T-helper 17 cell (primary cell): ENCODE results near the gene ALG9. TPM values are rescaled to one million over a fixed set of nuclear protein-coding genes. Genes with fewer than 3 reads are reported as not detected.
"Not testable (repeated sequence)": the region's sequence is repeated elsewhere in the genome, so short reads cannot be mapped to it uniquely, and the experiment has no call there.

Experiments used
- ATAC-seq: fragments of 150-1000 bp; cut with Tn5 transposase; 2 replicates; pipeline ENCODE4 v1.10.0; 2021; ENCODE audit warnings: mild to moderate bottlenecking, moderate library complexity
- DNase-seq, 3 donors: peaks; one replicate each; pipeline versions ENCODE4 v3.0.0 to v3.0.0-alpha.2; 2020 to 2021
- H3K9me3 ChIP-seq: one replicate; pipeline ENCODE4 v1.7.0; 2013; ENCODE audit warnings: low read length, mild to moderate bottlenecking; ENCODE audit not compliant: control insufficient read depth, poor library complexity, severe bottlenecking
- H3K27ac Mint-ChIP-seq: one replicate; pipeline ENCODE4 v1.8.0; 2022; ENCODE audit warnings: mild to moderate bottlenecking, moderate library complexity, mixed read lengths
- H3K27me3 Mint-ChIP-seq: one replicate; pipeline ENCODE4 v1.8.0; 2022; ENCODE audit warnings: mixed read lengths
- H3K36me3 Mint-ChIP-seq: one replicate; pipeline ENCODE4 v1.8.0; 2022; ENCODE audit warnings: low read depth, mixed read lengths
- H3K4me1 Mint-ChIP-seq: one replicate; pipeline ENCODE4 v1.8.0; 2022; ENCODE audit warnings: mild to moderate bottlenecking, mixed read lengths
- H3K4me3 Mint-ChIP-seq: one replicate; pipeline ENCODE4 v1.8.0; 2022; ENCODE audit warnings: mild to moderate bottlenecking, moderate library complexity, mixed read lengths
- total RNA-seq, 4 donors: library from RNA in 2 of 4; stranded (reverse) in 2 of 4; gene quantifications; one replicate each; pipeline ENCODE4 v1.2.3 and lab custom pipeline; 2022 to 2026

The ALG9 gene
- total RNA-seq, 2 donors from 2014 or later, result 22.7 to 33.9 TPM

DNA sequence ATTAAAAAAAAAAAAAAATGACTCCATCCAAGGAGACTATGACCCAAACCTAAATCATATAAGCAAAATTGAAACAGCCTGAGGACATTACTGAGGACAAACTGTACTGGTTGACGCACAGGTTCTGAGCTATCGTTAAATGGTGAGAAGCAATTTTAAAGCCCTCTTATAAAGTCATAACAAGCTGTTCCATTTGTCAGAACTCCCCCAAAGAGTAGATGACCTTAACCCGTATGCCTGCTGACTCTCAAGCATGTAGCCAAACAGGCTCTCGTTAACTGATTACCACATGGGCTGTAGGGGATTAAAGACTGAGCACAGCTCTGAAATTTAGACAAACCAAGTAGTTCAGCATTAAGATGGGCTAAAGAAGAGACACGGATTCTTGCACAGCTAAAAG lies 38.0 kb upstream of the ALG9 start:
- Mint-ChIP-seq H3K27ac (no peak overlapping the region), H3K36me3 (no peaks in the 10 kb centered on the region), H3K4me3 (no peak overlapping the region), H3K4me1 (peaks cover 3% of the 10 kb centered on the region), H3K27me3 (peaks cover 44% of the 10 kb centered on the region)
- DNase-seq (no peak), ATAC-seq (no peak)
- H3K9me3 ChIP-seq, result no peaks in the 10 kb centered on the region

DNA sequence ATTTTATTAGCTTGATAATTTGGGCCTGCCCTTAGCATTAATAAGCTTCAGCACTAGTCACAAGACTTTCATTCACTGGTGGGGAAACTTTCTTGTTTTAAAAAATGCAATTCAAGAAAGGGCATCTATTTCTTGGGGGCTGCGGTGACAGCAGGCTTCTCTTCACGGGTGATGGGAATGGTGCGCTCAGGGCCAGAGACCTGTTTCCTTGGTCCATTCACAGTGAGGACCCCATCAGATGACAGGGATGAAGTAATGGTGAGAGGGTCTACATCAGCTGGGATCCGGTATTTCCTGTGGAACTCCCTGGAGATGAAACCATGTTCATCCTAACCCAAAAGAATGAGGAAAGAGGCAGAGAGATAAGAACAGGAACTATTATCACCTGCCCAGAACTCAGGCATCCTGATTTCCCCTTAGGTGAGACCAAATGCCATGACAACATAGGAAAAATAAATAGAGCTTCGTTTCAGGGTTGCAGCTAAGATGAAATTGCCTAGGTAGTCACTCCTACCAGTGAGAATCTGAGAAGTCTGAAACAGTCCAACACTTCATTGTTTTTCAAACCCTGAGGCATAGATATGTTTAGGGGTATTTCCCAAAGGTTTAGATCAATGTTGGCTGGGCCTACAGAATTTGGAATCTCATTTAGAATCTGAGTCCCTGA lies 37.4 kb upstream of the ALG9 start:
- Mint-ChIP-seq H3K36me3 (no peaks in the 10 kb centered on the region), H3K4me1 (peaks cover 3% of the 10 kb centered on the region), H3K27me3 (peaks cover 38% of the 10 kb centered on the region), H3K27ac (peak overlapping the region; percentile 34), H3K4me3 (no peak overlapping the region)
- no peaks in the 10 kb centered on the region for H3K9me3 ChIP-seq
- no peak for ATAC-seq
- no peak for DNase-seq

DNA sequence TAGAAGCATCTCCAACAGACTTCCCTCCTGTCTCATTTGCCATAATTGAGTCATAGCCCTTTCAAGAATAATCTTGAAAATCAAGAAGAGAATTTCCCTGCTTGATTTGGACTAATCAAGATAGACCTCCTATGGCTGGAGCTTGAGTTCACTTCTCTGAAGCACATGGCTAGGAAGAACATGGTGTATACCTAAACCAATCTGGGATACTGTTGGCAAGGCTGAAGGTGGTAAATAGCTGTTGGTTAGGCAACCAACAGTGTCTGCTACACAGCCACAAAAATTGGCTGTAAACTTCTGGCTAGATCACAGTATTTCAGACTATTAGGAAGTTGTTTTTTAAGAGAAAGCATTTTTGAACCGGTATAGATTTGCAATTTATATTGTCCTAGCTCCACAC lies 35.3 kb upstream of the ALG9 start:
- peaks cover 36% of the 10 kb centered on the region for H3K27me3 Mint-ChIP-seq
- ATAC-seq, result no peak
- no peaks in the 10 kb centered on the region for H3K9me3 ChIP-seq
- DNase-seq, result no peak
- H3K4me3 Mint-ChIP-seq, result no peak overlapping the region
- H3K36me3 Mint-ChIP-seq, result peaks cover 12% of the 10 kb centered on the region
- peaks cover 3% of the 10 kb centered on the region for H3K4me1 Mint-ChIP-seq
- no peak overlapping the region for H3K27ac Mint-ChIP-seq

DNA sequence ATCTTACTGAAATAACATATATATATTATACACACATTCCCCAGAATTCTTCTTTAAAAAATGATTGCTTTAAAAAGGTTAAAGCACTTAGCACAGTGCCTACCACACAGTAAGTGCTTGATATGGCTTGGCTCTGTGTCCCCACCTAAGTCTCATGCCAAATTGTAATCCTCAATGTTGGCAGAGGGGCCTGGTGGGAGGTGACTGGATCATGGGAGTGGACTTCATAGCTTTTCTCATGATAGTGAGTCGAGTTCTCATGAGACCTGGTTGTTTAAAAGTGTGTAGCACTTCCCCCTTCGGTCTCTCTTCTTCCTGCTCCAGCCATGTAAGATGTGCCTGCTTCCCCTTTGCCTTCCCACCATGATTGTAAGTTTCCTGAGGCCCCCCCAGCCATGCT lies 34.0 kb upstream of the ALG9 start:
- Mint-ChIP-seq H3K27me3 (peaks cover 23% of the 10 kb centered on the region), H3K36me3 (peaks cover 12% of the 10 kb centered on the region), H3K4me1 (no peaks in the 10 kb centered on the region), H3K4me3 (no peak overlapping the region), H3K27ac (no peak overlapping the region)
- no peaks in the 10 kb centered on the region for H3K9me3 ChIP-seq
- ATAC-seq, result no peak
- no peak for DNase-seq

DNA sequence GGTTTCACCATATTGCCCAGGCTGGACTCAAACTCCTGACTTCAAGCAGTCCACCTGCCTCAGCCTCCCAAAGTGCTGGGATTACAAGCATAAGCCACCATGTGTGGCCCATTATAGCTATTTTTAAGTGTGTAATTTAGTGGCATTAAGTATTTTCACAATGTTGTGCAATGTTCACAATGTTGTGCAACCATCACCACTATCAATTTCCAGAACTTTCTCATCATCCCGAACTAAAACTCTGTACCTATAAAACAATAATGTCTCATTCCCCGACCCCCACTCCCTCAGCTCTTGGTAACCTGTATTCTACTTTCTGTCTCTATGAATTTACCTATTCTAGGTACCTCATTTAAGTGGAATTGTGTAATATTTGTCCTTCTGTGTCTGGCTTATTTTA lies 15.5 kb upstream of the ALG9 start:
- Mint-ChIP-seq H3K4me1 (no peaks in the 10 kb centered on the region), H3K4me3 (no peak overlapping the region), H3K36me3 (peaks cover 2% of the 10 kb centered on the region), H3K27ac (no peak overlapping the region), H3K27me3 (no peaks in the 10 kb centered on the region)
- ATAC-seq, result no peak
- no peak for DNase-seq
- H3K9me3 ChIP-seq, result no peaks in the 10 kb centered on the region

DNA sequence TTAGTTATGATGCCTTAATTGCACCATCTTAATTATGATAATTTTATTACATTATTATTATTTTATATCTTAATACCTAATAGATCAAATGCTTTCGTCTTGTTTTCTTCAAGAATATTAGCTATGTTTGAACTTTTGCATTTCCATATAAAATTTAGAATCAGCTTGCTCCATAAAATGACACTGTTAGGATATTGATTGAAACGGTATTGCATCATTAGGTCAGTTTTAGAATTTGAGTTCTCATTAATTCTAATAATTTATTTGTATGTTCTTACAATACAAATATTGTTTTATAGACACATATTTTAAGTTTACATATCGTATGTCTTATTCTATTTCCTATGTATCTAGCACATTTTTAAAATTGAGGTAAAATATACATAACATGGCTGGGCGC lies 14.7 kb upstream of the ALG9 start:
- H3K27ac Mint-ChIP-seq, result no peak overlapping the region
- no peaks in the 10 kb centered on the region for H3K4me1 Mint-ChIP-seq
- H3K27me3 Mint-ChIP-seq, result no peaks in the 10 kb centered on the region
- H3K9me3 ChIP-seq, result no peaks in the 10 kb centered on the region
- DNase-seq (no peak), ATAC-seq (no peak)
- H3K4me3 Mint-ChIP-seq, result no peak overlapping the region
- peaks cover 2% of the 10 kb centered on the region for H3K36me3 Mint-ChIP-seq

DNA sequence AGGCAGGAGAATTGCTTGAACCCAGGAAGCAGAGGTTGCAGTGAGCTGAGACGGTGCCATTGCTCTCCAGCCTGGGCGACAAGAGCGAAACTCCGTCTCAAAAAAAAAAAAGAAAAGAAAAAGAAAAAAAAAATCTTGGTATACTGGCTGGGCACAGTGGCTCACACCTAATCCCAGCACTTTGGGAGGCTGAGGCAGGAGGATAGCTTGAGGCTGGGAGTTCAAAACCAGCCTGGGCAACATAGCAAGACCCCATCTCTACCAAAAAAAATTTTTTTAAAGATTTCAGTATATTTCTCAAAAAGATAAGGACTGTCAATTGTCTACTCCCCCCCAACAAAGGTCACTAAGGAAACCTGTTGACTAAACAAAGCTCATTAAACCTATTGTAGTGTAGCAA lies 13.7 kb upstream of the ALG9 start:
- H3K36me3 Mint-ChIP-seq, DNase-seq, H3K27ac Mint-ChIP-seq, H3K9me3 ChIP-seq, H3K4me3 Mint-ChIP-seq, H3K4me1 Mint-ChIP-seq, H3K27me3 Mint-ChIP-seq, ATAC-seq: not testable (repeated sequence)

DNA sequence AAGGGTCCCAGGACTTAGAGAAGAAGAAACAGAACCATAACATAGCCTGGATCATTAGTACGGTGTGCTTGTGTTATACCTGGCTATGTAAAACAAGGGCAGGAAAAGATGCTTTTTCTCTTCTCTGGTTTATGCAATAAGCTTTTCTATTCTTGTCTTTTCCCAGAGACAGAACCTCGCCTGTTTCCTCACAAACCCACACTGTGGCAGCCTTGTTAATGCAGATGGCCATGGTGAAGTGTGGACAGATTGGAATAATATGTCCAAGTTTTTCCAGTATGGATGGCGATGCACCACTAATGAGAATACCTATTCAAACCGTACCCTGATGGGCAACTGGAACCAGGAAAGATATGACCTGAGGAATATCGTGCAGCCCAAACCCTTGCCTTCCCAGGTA lies 10.8 kb upstream of the ALG9 start:
- DNase-seq, result no peak
- H3K4me3 Mint-ChIP-seq, result no peak overlapping the region
- H3K27ac Mint-ChIP-seq, result no peak overlapping the region

DNA sequence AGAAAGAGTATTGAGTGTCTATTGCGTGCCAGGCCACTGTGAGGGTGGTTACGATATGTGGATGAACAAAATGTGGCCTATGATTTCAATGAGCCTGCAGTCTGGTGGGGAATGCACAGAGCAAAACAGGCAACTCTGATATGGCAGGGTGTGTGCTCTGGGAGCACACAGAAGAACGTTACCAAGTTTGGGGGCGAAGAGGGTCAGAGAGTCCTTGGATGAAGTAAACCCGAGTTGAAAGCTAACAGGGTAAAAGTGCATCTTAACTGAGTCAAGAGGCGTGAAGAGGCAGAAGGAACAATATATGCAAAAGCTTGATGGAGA lies 8.2 kb upstream of the ALG9 start:
- H3K36me3 Mint-ChIP-seq, result peaks cover 2% of the 10 kb centered on the region
- H3K9me3 ChIP-seq, result no peaks in the 10 kb centered on the region
- H3K4me3 Mint-ChIP-seq, result peak overlapping the region; percentile 94
- peak overlapping the region; percentile 98 for H3K27ac Mint-ChIP-seq
- peak; percentile 6 for ATAC-seq
- H3K4me1 Mint-ChIP-seq, result peaks cover 18% of the 10 kb centered on the region
- H3K27me3 Mint-ChIP-seq, result no peaks in the 10 kb centered on the region
- no peak for DNase-seq

More for the DNA sequence above, 10.8 kb upstream of the ALG9 start:
- Mint-ChIP-seq H3K4me1 (peaks cover 16% of the 10 kb centered on the region), H3K36me3 (peaks cover 2% of the 10 kb centered on the region), H3K27me3 (no peaks in the 10 kb centered on the region)
- no peaks in the 10 kb centered on the region for H3K9me3 ChIP-seq
- no peak for ATAC-seq

DNA sequence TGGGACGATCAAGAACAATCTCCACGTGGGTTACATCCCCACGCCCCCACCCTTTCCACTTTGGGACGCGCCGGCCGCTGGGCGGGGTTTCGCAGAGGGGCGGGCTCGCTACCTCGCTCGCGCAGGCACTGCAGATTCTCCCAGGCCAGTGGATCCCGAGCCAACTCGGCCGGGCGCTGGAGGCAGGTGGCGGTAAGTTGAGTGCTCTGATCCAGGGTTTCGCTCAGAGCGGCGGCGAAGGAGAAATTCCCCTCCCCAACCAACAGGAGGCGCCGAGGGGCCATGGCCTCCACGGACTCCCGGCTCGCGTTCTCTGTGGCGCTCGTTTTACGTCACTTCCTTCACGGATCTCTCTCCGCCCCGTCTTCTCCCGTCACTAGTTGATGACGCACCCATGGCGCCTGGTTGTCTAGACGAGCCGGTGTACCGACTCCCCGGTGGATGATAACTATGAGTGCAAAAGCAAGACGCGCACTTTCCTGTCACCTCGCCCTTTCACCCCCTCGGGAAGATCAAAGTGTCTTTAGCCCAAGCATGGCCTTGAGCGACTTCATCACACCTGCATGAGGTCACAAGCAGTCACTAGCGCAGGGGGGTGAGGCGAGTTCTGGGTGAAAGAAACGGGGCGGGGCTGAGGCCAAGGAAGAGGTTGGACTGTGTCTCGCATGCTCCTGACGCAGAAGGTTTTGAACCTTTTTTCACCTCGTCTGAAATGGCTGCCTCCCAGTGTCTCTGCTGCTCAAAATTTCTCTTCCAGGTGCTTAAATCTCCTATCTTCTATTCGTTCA lies 7.7 kb upstream of the ALG9 start, which contains the start of the genes CFAP68 and FDXACB1:
CFAP68 (plus strand) TSS at position 693 of the 788 bp plus-strand sequence; CDS start at position 713, 20 bp downstream.
FDXACB1 (minus strand) TSS at position 317 of the 788 bp plus-strand sequence; CDS start at position 284, 33 bp downstream.
- Mint-ChIP-seq H3K36me3 (peaks cover 2% of the 10 kb centered on the region), H3K27me3 (no peaks in the 10 kb centered on the region), H3K4me1 (peaks cover 18% of the 10 kb centered on the region), H3K4me3 (peak within 1 kb of the TSS; percentile 94), H3K27ac (peak within 1 kb of the TSS; percentile 98)
- DNase-seq, result peak; percentile 87 to 92 (median 92)
- no peaks in the 10 kb centered on the region for H3K9me3 ChIP-seq
- ATAC-seq, result peak; percentile 89

DNA sequence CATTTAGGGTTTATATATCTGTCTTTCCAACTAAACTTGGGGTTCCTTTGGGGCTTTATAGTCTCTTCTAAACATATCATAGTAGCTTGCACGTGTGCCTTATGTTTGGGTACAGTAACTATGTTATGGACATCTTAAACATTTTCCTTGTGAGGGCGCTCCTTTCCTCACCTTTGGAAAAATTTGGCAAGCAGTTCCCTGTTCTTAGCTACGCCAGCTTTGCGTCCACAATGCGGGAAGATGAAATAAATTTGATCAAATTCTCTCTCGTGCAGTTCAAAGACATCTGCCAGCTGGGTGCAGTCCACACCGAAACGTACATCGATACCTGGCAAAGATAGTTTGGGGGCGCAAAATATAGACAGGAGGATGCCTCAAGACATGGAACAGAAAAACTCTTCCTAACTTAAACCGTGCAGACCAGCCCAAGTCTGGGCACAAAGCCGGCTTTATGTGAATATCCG lies 7.0 kb upstream of the ALG9 start:
- H3K9me3 ChIP-seq, result no peaks in the 10 kb centered on the region
- Mint-ChIP-seq H3K36me3 (no peaks in the 10 kb centered on the region), H3K4me3 (peak overlapping the region; percentile 94), H3K27ac (peak overlapping the region; percentile 98), H3K27me3 (no peaks in the 10 kb centered on the region), H3K4me1 (peaks cover 19% of the 10 kb centered on the region)
- DNase-seq (no peak), ATAC-seq (peak; percentile 1)

DNA sequence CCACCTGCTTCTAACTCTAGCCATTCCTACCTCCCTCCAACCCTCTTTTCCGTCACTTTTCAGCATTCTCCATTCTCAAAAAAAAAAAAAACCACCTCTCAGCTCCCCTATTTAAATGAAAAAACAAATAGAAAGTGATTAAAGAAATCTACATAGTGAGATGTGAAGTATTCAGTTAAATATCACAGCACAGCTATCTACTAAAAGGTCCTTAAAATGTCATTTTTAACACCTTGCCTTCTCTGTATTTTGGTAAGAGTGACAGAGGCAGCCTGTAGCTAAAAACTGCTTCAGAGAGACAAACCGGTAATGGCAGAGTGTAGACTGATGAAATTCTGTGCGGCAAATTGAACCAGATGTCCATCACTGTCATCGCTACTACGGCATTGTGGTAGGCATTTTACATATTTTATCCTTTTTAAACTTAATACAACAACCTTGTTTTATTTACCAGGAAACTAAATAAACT lies 346 bp upstream of the ALG9 start:
- peaks cover 22% of the 10 kb centered on the region for H3K4me1 Mint-ChIP-seq
- no peaks in the 10 kb centered on the region for H3K9me3 ChIP-seq
- peak overlapping the region; percentile 91 for H3K27ac Mint-ChIP-seq
- peaks cover 2% of the 10 kb centered on the region for H3K36me3 Mint-ChIP-seq
- ATAC-seq, result no peak
- peak overlapping the region; percentile 94 for H3K4me3 Mint-ChIP-seq
- no peak for DNase-seq
- H3K27me3 Mint-ChIP-seq, result no peaks in the 10 kb centered on the region

DNA sequence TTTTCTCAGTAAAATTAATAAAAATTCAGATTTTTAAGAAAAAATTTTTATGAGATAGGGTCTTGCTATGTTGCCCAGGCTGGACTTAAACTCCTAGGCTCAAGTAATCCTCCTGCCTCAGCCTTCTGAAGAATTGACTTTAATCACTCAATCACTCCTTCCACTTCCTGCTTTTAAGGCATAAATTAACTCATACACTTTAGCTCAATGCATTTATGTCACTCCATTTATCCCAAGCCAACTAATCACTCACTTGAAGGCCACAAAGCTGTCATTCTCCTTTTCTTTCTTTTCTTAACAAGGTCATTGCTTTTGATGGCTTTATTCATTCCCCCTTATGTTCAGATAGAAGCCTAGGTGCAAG lies 877 bp downstream of the ALG9 start:
- no peak for DNase-seq
- H3K27ac Mint-ChIP-seq, result peak overlapping the region; percentile 91
- peak overlapping the region; percentile 94 for H3K4me3 Mint-ChIP-seq
- ATAC-seq, result no peak
- peaks cover 4% of the 10 kb centered on the region for H3K36me3 Mint-ChIP-seq
- H3K4me1 Mint-ChIP-seq, result peaks cover 22% of the 10 kb centered on the region
- no peaks in the 10 kb centered on the region for H3K27me3 Mint-ChIP-seq
- no peaks in the 10 kb centered on the region for H3K9me3 ChIP-seq
